Activated CD8-positive, alpha-beta T cell treated with anti-CD3 and anti-CD28 coated beads, Interleukin-2, amount 10 ng/mL, durations not matched to agents 7 days and 5 days (primary cell): ENCODE results near the gene CEP192. TPM values are rescaled to one million over a fixed set of nuclear protein-coding genes. Genes with fewer than 3 reads are reported as not detected.

ENCODE experiments used
- ATAC-seq: fragments of 150-1000 bp; cut with Tn5 transposase; one replicate; pipeline ENCODE4 v1.10.0; 2021; ENCODE audit warnings: moderate library complexity
- CTCF ChIA-PET: fragments of 350-600 bp; sonication (Branson Sonifier 250); formaldehyde crosslinking; loops from one replicate; lab custom pipeline; 2021; ENCODE audit warnings: antibody characterized with exemption; lab: Charles Lee
- POLR2A ChIA-PET: fragments of 350-600 bp; sonication (Branson Sonifier 250); formaldehyde crosslinking; loops from one replicate; lab custom pipeline; 2021; ENCODE audit warnings: antibody characterized with exemption; lab: Charles Lee
- DNase-seq: peaks from one replicate; pipeline ENCODE4 v3.0.0-alpha.2; 2020
- H3K27ac Mint-ChIP-seq: one replicate; pipeline ENCODE4 v1.8.0; 2021; ENCODE audit warnings: mild to moderate bottlenecking, mixed read lengths
- H3K27me3 Mint-ChIP-seq: one replicate; pipeline ENCODE4 v1.8.0; 2021; ENCODE audit warnings: low read depth, mixed read lengths
- H3K36me3 Mint-ChIP-seq: one replicate; pipeline ENCODE4 v1.8.0; 2021; ENCODE audit warnings: low read depth, mixed read lengths
- H3K4me1 Mint-ChIP-seq: one replicate; pipeline ENCODE4 v1.8.0; 2021; ENCODE audit warnings: low read depth, mixed read lengths
- H3K4me3 Mint-ChIP-seq: one replicate; pipeline ENCODE4 v1.8.0; 2021; ENCODE audit warnings: mild to moderate bottlenecking, mixed read lengths
- H3K9me3 Mint-ChIP-seq: one replicate; pipeline ENCODE4 v1.8.0; 2022; ENCODE audit warnings: mixed read lengths; ENCODE audit not compliant: insufficient read depth
- total RNA-seq, 2 experiments: library from RNA; stranded (reverse); gene quantifications; one replicate each; pipeline ENCODE4 v1.2.3, GENCODE V29; 2021

CEP192 gene
- total RNA-seq, 2 experiments from 2014 or later, result 55.9 to 61.0 TPM

DNA sequence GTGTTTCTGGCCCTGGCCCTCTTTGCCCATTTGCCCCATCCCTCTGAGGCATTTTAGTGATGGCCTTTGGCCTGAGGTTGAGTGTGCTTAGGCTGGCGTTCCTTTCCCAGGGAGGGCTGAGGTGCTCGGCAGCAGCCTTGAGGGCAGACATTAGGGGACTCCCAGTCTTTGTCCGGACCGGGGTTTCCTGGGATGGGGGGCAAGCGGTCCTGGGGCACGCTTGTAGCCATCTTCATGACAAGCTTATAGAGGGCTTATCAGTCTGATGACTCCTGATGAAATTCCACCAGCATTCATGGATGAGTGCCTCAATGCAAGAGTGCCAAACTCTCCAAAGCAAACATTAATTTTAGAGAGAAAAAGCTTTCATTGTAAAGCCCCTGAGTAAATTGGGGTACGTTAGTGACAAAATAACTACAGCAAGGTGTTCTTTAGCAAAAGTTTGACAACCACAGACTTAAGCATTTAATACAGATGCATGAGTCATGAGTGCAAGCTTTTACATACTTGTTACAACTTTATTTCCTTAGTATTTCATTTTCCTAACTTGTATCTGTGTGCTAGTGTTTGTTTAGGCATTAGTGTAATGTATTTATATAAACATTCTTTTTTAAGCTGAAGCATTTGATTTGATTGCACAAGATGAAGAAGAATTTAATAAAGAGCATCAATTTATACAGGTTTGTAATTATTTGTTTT, 45.6 kb downstream of the CEP192 start:
- ATAC-seq, result no peak
- POLR2A ChIA-PET, result interaction anchor here (1.2 kb wide), 1 partner anchor 29 kb away, joined by 3 read pairs; no protein-coding TSS in a partner anchor
- CTCF ChIA-PET, result interaction anchor here (1.2 kb wide), 1 partner anchor 46 kb away, joined by 4 read pairs; no protein-coding TSS in a partner anchor
- Mint-ChIP-seq H3K27ac (no peak overlapping the region), H3K36me3 (peaks cover 69% of the 10 kb centered on the region), H3K4me1 (peaks cover 7% of the 10 kb centered on the region), H3K9me3 (no peaks in the 10 kb centered on the region), H3K4me3 (no peak overlapping the region), H3K27me3 (no peaks in the 10 kb centered on the region)
- DNase-seq, result no peak

DNA sequence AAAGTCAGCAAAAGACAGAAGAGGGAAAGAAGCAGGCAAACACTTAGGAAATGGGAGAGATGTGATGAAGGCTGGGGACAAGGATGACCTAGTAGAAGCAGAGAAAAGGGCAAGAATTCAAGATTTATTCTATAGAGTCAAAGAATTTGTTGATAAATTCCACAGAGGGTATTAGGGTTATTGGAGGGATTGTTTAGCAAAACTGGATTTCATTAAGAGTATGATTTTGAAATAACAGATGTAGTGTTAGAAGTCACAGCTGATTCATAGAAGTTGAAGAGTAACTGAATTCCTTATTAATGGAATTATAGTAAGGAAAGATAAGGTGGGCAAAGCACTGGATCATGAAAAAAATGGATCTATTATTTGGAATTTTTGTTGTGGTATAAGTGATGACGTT, 48.6 kb downstream of the CEP192 start:
- Mint-ChIP-seq H3K4me3 (no peak overlapping the region), H3K27me3 (no peaks in the 10 kb centered on the region), H3K9me3 (peaks cover 3% of the 10 kb centered on the region), H3K27ac (no peak overlapping the region), H3K36me3 (peaks cover 69% of the 10 kb centered on the region), H3K4me1 (peaks cover 2% of the 10 kb centered on the region)
- no peak for DNase-seq
- ChIA-PET POLR2A (no interaction called here), CTCF (no interaction called here)
- ATAC-seq, result no peak

DNA sequence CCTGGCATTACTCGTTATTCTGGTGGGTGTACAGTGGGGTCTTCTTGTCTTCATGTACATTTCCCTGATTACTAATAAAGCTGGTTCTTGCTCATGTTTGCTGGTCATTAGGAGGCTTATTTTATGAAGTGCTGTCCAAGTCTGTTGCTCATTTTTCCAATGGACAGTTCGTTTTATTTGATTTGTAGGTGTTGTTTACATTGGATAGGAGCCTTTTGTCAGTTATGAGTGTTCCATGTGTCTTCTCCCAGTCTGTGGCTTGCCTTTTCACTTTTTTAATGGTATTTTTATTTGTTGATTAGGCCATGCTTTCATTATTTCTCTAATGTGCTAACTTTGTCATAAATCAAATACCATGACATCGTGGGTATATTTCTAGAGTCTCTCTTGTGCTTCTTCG, 51.9 kb downstream of the CEP192 start:
- ChIA-PET CTCF (no interaction called here), POLR2A (no interaction called here)
- DNase-seq (no peak), ATAC-seq (no peak)
- Mint-ChIP-seq H3K27me3 (no peaks in the 10 kb centered on the region), H3K4me3 (no peak overlapping the region), H3K36me3 (peaks cover 85% of the 10 kb centered on the region), H3K27ac (no peak overlapping the region), H3K4me1 (peaks cover 2% of the 10 kb centered on the region), H3K9me3 (peaks cover 6% of the 10 kb centered on the region)

DNA sequence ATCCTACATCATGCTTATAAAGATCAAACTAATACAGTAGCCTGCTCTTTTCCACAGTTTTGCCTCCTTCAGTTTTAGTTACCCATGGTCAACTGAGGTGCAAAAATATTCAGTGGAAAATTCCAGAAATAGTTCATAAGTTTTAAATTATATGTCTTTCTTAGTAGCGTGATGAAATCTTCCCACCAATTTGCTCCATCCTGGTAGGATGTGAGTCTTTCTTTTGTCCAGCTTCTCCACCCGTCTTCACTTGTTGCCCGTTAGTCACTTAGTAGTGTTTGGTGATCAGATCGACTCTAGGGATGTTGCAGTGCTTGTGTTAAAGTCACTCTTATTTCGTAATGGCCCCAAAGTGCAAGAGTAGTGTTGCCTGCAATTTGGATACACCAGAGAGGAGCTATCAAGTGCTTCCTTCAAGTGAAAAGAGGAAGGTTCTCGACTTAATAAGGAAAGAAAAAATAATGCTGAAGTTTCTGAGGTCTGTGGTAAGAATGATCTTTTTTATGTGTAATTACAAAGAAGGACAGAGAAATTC, 57.0 kb downstream of the CEP192 start:
- H3K27me3 Mint-ChIP-seq, result no peaks in the 10 kb centered on the region
- H3K4me3 Mint-ChIP-seq, result no peak overlapping the region
- no peak for ATAC-seq
- POLR2A ChIA-PET, result interaction anchor here (0.6 kb wide), 1 partner anchor 40 kb away, joined by 6 read pairs; no protein-coding TSS in a partner anchor
- H3K4me1 Mint-ChIP-seq, result peaks cover 8% of the 10 kb centered on the region
- no peak for DNase-seq
- CTCF ChIA-PET, result no interaction called here
- peaks cover 76% of the 10 kb centered on the region for H3K36me3 Mint-ChIP-seq
- H3K9me3 Mint-ChIP-seq, result peaks cover 3% of the 10 kb centered on the region
- no peak overlapping the region for H3K27ac Mint-ChIP-seq

DNA sequence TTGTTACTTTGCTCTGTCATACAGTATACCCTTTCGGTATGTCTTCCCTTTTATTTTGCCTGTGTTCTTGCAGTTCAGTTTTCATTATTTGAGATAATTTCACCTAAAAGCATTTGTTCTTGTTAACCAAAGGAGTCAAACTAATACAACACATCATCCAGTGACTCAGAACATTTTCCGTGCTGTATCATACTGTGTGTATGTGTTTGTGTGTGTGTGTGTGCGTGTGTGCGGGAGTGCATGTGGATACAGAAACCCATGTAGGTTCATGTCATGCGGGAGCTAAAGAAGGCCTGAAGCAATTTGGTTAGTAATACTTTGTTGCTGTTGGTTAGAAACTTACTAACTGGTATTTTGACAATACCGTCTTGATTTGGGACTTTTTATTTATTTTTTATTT, 60.0 kb downstream of the CEP192 start:
- H3K27ac Mint-ChIP-seq, result no peak overlapping the region

DNA sequence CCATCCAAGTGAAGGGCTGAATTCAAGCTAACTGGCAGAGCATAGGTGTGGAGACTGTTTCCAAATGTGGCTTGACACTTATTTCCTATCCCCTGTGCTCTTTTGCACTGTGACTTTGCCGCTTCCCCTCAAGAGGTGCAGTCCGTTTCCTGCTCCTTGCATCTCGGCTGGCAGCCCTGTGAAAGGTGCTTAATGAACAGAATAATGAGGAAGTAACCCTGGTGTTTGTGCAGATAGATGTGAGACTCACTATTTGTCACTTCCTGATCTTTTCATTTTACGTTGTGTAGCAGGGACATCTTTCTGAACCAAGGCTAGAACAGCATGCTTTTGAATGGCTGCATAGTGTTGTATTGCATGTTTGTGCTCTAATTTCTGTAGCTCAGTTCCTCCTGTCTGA, 60.8 kb downstream of the CEP192 start:
- H3K4me1 Mint-ChIP-seq, result peaks cover 8% of the 10 kb centered on the region
- no peaks in the 10 kb centered on the region for H3K27me3 Mint-ChIP-seq
- DNase-seq (no peak), ATAC-seq (no peak)
- H3K36me3 Mint-ChIP-seq, result peaks cover 73% of the 10 kb centered on the region
- ChIA-PET POLR2A (no interaction called here), CTCF (interaction anchor here (1.1 kb wide), 1 partner anchor 53 kb away, joined by 3 read pairs; no protein-coding TSS in a partner anchor)
- H3K9me3 Mint-ChIP-seq, result no peaks in the 10 kb centered on the region
- H3K4me3 Mint-ChIP-seq, result no peak overlapping the region
- H3K27ac Mint-ChIP-seq, result peak overlapping the region; percentile 50

More for the DNA sequence above, 60.0 kb downstream of the CEP192 start:
- no peak for DNase-seq
- H3K9me3 Mint-ChIP-seq, result no peaks in the 10 kb centered on the region
- no peak overlapping the region for H3K4me3 Mint-ChIP-seq
- H3K27me3 Mint-ChIP-seq, result no peaks in the 10 kb centered on the region
- no peak for ATAC-seq
- ChIA-PET POLR2A (no interaction called here), CTCF (interaction anchor here (1.1 kb wide), 1 partner anchor 53 kb away, joined by 3 read pairs; no protein-coding TSS in a partner anchor)
- peaks cover 72% of the 10 kb centered on the region for H3K36me3 Mint-ChIP-seq
- H3K4me1 Mint-ChIP-seq, result peaks cover 8% of the 10 kb centered on the region

DNA sequence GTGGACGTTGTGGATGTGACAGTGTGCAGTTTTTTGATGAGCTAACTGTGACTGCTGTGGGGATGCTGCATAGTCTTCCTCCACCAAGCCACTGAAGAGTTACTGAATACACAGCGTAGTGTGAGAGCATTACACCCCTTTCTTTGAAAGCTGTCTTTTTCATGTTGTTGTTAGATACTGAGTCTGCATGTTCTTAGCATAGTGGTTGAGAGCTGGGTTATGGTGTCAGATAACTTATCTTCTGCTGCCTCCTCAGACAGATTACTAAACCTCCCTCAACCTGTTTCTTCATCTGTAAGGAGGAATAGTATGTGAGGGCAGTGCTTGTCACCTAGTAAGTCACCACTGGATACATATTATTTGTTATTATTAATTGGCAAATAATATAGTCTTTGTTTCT, 63.2 kb downstream of the CEP192 start:
- no peak for ATAC-seq

DNA sequence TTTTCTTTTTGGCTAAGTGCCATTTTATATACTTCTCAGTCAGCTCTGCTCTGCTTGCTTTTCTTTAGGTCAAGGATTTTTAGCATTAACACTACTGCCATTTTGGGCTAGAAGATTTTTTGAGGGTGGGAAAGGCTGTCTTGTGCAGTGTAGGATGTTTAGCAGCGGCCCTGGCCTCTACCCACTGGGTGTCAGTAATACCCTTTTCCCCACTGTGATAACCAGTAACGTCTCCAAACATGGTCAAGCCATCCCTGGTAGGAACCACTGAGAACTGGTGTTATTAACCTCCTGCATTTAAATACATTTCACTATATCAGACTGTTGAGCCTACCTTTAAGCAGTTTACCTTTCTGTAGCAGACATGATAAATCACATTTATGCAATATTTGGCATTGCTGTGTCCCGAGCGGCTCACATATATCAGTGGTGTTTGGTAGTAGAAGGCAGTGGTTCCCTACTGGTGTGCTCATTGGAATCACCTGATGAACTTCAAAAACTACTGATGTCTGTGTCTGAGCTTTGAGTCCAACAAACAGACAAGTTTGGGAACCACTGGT, 70.5 kb downstream of the CEP192 start:
- CTCF ChIA-PET, result interaction anchor here (1.5 kb wide), 1 partner anchor 98 kb away, joined by 5 read pairs; no protein-coding TSS in a partner anchor
- H3K4me3 Mint-ChIP-seq, result no peak overlapping the region
- no peaks in the 10 kb centered on the region for H3K27me3 Mint-ChIP-seq
- DNase-seq, result no peak
- POLR2A ChIA-PET, result no interaction called here
- no peak overlapping the region for H3K27ac Mint-ChIP-seq
- ATAC-seq, result no peak
- no peaks in the 10 kb centered on the region for H3K9me3 Mint-ChIP-seq
- peaks cover 70% of the 10 kb centered on the region for H3K36me3 Mint-ChIP-seq
- H3K4me1 Mint-ChIP-seq, result peaks cover 10% of the 10 kb centered on the region

More for the DNA sequence above, 63.2 kb downstream of the CEP192 start:
- Mint-ChIP-seq H3K27me3 (no peaks in the 10 kb centered on the region), H3K27ac (peak overlapping the region; percentile 4), H3K4me1 (peaks cover 8% of the 10 kb centered on the region), H3K4me3 (no peak overlapping the region), H3K36me3 (peaks cover 69% of the 10 kb centered on the region), H3K9me3 (no peaks in the 10 kb centered on the region)
- ChIA-PET POLR2A (interaction anchor here (0.8 kb wide), 1 partner anchor 79 kb away, joined by 3 read pairs; no protein-coding TSS in a partner anchor), CTCF (interaction anchor here (0.6 to 1.4 kb wide), 2 partner anchors 105 to 530 kb away, joined by 3 to 4 read pairs; no protein-coding TSS in a partner anchor)
- DNase-seq, result no peak

DNA sequence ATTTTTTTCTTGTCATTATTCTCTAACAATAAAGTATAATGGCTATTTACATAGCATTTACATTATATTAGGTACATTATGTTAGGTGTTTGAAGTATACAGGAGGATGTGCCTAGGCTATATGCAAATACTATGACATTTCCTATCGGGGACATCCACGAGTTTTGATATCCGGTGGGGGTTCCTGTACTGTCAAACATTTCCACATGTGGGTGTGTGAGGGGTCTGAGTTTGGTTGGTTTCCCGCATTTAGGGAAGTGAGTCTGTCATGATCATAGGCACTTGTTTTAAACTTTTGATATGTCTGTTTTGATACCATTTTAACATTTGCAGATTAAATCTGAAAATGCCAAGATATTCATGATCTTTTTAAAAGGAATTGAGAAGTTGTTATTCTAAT, 76.0 kb downstream of the CEP192 start:
- peak; percentile 30 for ATAC-seq
- Mint-ChIP-seq H3K4me1 (peaks cover 16% of the 10 kb centered on the region), H3K27me3 (no peaks in the 10 kb centered on the region), H3K9me3 (no peaks in the 10 kb centered on the region), H3K27ac (peak overlapping the region; percentile 53), H3K4me3 (no peak overlapping the region), H3K36me3 (peaks cover 76% of the 10 kb centered on the region)
- DNase-seq, result no peak
- ChIA-PET CTCF (no interaction called here), POLR2A (interaction anchor here (1.6 kb wide), 1 partner anchor 76 kb away, joined by 7 read pairs; the partner anchor contains the start of gene CEP192)

DNA sequence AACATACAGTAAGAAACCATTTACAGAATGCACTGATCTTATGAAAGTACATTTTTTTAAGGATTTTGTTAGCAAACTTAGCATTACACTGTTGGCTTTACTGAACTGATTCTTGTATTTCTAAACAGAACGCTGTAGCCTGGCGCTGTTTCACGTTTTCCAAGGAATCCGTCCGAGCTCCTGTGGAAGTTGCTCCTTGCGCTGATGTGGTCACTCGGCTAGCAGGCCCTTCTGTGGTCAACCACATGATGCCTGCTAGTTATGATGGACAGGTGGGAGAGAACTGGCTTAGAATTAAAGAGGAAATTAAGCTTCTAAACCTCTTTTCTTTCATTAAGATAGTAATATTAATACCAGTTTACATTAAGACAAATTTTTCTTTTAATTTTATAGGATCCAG, 76.8 kb downstream of the CEP192 start:
- CTCF ChIA-PET, result no interaction called here
- no peak overlapping the region for H3K27ac Mint-ChIP-seq
- peaks cover 16% of the 10 kb centered on the region for H3K4me1 Mint-ChIP-seq
- peaks cover 77% of the 10 kb centered on the region for H3K36me3 Mint-ChIP-seq
- POLR2A ChIA-PET, result no interaction called here
- no peaks in the 10 kb centered on the region for H3K9me3 Mint-ChIP-seq
- no peaks in the 10 kb centered on the region for H3K27me3 Mint-ChIP-seq
- no peak for DNase-seq
- no peak for ATAC-seq
- H3K4me3 Mint-ChIP-seq, result no peak overlapping the region

DNA sequence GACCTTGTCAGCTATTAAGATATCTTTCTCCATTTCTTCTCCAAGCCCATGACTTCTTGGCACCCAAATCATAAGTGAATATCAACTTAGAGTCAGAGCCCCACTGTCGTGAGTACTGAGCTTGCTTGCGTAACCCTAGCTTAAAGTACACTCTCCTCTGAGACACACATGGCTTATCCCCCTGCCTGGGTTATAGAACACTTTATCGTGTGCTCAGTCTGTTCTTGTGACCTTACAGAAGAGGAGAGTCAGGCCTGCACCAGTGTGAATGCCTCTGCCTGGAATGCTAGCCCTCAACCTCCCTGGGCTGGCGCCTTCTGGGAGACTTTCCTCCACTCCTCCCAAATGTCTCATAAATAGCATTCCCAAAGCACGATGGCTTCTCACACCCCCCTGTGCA, 79.3 kb downstream of the CEP192 start:
- Mint-ChIP-seq H3K4me1 (peaks cover 13% of the 10 kb centered on the region), H3K9me3 (no peaks in the 10 kb centered on the region), H3K36me3 (peaks cover 84% of the 10 kb centered on the region), H3K27ac (no peak overlapping the region), H3K4me3 (no peak overlapping the region), H3K27me3 (no peaks in the 10 kb centered on the region)
- ChIA-PET POLR2A (no interaction called here), CTCF (interaction anchor here (1.0 kb wide), 1 partner anchor 321 kb away, joined by 3 read pairs; no protein-coding TSS in a partner anchor)
- DNase-seq, result no peak
- no peak for ATAC-seq

DNA sequence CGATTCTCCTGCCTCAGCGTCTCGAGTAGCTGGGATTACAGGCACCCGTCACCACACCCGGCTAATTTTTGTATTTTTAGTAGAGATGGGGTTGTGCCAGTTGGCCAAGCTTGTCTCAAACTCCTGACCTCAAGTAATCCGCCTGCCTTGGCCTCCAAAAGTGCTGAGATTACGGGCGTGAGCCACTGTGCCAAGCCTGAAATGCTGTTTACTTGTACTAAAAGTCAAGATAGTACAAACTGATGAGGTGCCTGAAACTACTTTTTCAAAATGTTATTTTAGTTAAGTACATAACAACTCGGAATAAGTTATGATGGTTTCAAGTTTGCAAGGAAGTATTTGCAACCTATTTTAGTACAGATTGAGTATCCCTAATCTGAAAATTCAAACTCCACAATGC, 85.7 kb downstream of the CEP192 start:
- Mint-ChIP-seq H3K27ac (no peak overlapping the region), H3K27me3 (no peaks in the 10 kb centered on the region), H3K9me3 (peaks cover 8% of the 10 kb centered on the region), H3K4me3 (no peak overlapping the region), H3K4me1 (no peaks in the 10 kb centered on the region), H3K36me3 (peaks cover 93% of the 10 kb centered on the region)
- DNase-seq, result no peak
- ChIA-PET CTCF (no interaction called here), POLR2A (interaction anchor here (0.6 kb wide), 1 partner anchor 386 kb away, joined by 3 read pairs; no protein-coding TSS in a partner anchor)
- no peak for ATAC-seq
